Muscle layer of colon (tissue), 2 donors: ENCODE data around the gene RDH13.
"Not testable (repeated sequence)": the region's sequence is repeated elsewhere in the genome, so short reads cannot be mapped to it uniquely, and the experiment has no call there.

Experiments
- H3K27ac ChIP-seq: one replicate; pipeline ENCODE4 v1.7.0; 2013; ENCODE audit warnings: low read depth, mild to moderate bottlenecking, low read length, moderate library complexity
- H3K27me3 ChIP-seq, 2 donors: one replicate each; pipeline ENCODE4 v1.7.0; 2013; ENCODE audit warnings: low read length in 2 of 2, mild to moderate bottlenecking in 2 of 2; ENCODE audit not compliant: insufficient read depth in 2 of 2, control insufficient read depth in 1 of 2
- H3K36me3 ChIP-seq: one replicate; pipeline ENCODE4 v1.7.0; 2013; ENCODE audit warnings: mild to moderate bottlenecking, low read length; ENCODE audit not compliant: insufficient read depth
- H3K4me1 ChIP-seq: one replicate; pipeline ENCODE4 v1.7.0; 2013; ENCODE audit warnings: mild to moderate bottlenecking, low read length; ENCODE audit not compliant: insufficient read depth
- H3K4me3 ChIP-seq, 2 donors: one replicate each; pipeline ENCODE4 v1.7.0; 2013; ENCODE audit warnings: low read length in 2 of 2, low read depth in 1 of 2, mild to moderate bottlenecking in 1 of 2, moderate library complexity in 1 of 2
- H3K9ac ChIP-seq: one replicate; pipeline ENCODE4 v1.7.0; 2013; ENCODE audit warnings: low read length
- H3K9me3 ChIP-seq: one replicate; pipeline ENCODE4 v1.7.0; 2013; ENCODE audit warnings: mild to moderate bottlenecking, low read length
- donor health status: abdominal sarcoma.
- donor health status: Adenocarcinoma of cecum.

Gene RDH13

GRCh38 chr19:55048446-55048845 is 14.5 kb downstream of the RDH13 start:
- Histone ChIP-seq H3K27me3 (no peaks in the 10 kb centered on the region), H3K36me3 (peaks cover 50% of the 10 kb centered on the region)

GRCh38 chr19:55047951-55048350 is 15.0 kb downstream of the RDH13 start:
- Histone ChIP-seq H3K9me3 (no peaks in the 10 kb centered on the region), H3K9ac (no peak overlapping the region), H3K4me1 (no peaks in the 10 kb centered on the region), H3K4me3 (no peak overlapping the region), H3K27me3 (no peaks in the 10 kb centered on the region), H3K36me3 (peaks cover 50% of the 10 kb centered on the region), H3K27ac (no peak overlapping the region)

More at GRCh38 chr19:55048446-55048845, 14.5 kb downstream of the RDH13 start:
- Histone ChIP-seq H3K9ac (no peak overlapping the region), H3K4me1 (no peaks in the 10 kb centered on the region), H3K27ac (no peak overlapping the region), H3K4me3 (no peak overlapping the region), H3K9me3 (no peaks in the 10 kb centered on the region)

- no peaks in the 10 kb centered on the region for H3K9me3 ChIP-seq
- H3K4me1 ChIP-seq = no peaks in the 10 kb centered on the region
- H3K36me3 ChIP-seq = peaks cover 50% of the 10 kb centered on the region
- H3K9ac ChIP-seq = no peak overlapping the region
- H3K27ac ChIP-seq = no peak overlapping the region
- H3K4me3 ChIP-seq = no peak overlapping the region
- no peaks in the 10 kb centered on the region for H3K27me3 ChIP-seq
These were observed 15.8 kb downstream of the RDH13 start for GRCh38 chr19:55046975-55047622.

GRCh38 chr19:55044771-55045716 is 17.9 kb downstream of the RDH13 start:
- no peaks in the 10 kb centered on the region for H3K4me1 ChIP-seq
- no peaks in the 10 kb centered on the region for H3K9me3 ChIP-seq
- no peak overlapping the region for H3K9ac ChIP-seq
- H3K27ac ChIP-seq = no peak overlapping the region
- H3K27me3 ChIP-seq = no peaks in the 10 kb centered on the region
- peaks cover 39% of the 10 kb centered on the region for H3K36me3 ChIP-seq
- no peak overlapping the region for H3K4me3 ChIP-seq

- no peak overlapping the region for H3K4me3 ChIP-seq
- peaks cover 38% of the 10 kb centered on the region for H3K36me3 ChIP-seq
- no peak overlapping the region for H3K9ac ChIP-seq
- H3K4me1 ChIP-seq = no peaks in the 10 kb centered on the region
- no peaks in the 10 kb centered on the region for H3K9me3 ChIP-seq
- no peak overlapping the region for H3K27ac ChIP-seq
- no peaks in the 10 kb centered on the region for H3K27me3 ChIP-seq
These were observed 18.7 kb downstream of the RDH13 start for GRCh38 chr19:55044286-55044685.

GRCh38 chr19:55042688-55043087 is 20.3 kb downstream of the RDH13 start:
- H3K9me3 ChIP-seq = no peaks in the 10 kb centered on the region

GRCh38 chr19:55042344-55042678 is 20.6 kb downstream of the RDH13 start:
- no peaks in the 10 kb centered on the region for H3K9me3 ChIP-seq
- H3K9ac ChIP-seq = no peak overlapping the region
- H3K27ac ChIP-seq = no peak overlapping the region
- no peaks in the 10 kb centered on the region for H3K4me1 ChIP-seq
- H3K36me3 ChIP-seq = peaks cover 22% of the 10 kb centered on the region
- no peaks in the 10 kb centered on the region for H3K27me3 ChIP-seq
- H3K4me3 ChIP-seq = no peak overlapping the region

More at GRCh38 chr19:55042688-55043087, 20.3 kb downstream of the RDH13 start:
- Histone ChIP-seq H3K36me3 (peaks cover 26% of the 10 kb centered on the region), H3K27me3 (no peaks in the 10 kb centered on the region), H3K27ac (no peak overlapping the region), H3K4me3 (no peak overlapping the region), H3K4me1 (no peaks in the 10 kb centered on the region), H3K9ac (no peak overlapping the region)

- no peaks in the 10 kb centered on the region for H3K27me3 ChIP-seq
- H3K4me3 ChIP-seq = no peak overlapping the region
- no peaks in the 10 kb centered on the region for H3K4me1 ChIP-seq
- no peak overlapping the region for H3K27ac ChIP-seq
- no peak overlapping the region for H3K9ac ChIP-seq
- H3K9me3 ChIP-seq = no peaks in the 10 kb centered on the region
- peaks cover 17% of the 10 kb centered on the region for H3K36me3 ChIP-seq
These were observed 21.2 kb downstream of the RDH13 start for GRCh38 chr19:55041627-55042343.

GRCh38 chr19:55041244-55041626 is 21.7 kb downstream of the RDH13 start:
- Histone ChIP-seq H3K9me3 (no peaks in the 10 kb centered on the region), H3K9ac (no peak overlapping the region), H3K27me3 (no peaks in the 10 kb centered on the region), H3K4me1 (no peaks in the 10 kb centered on the region), H3K4me3 (no peak overlapping the region), H3K27ac (no peak overlapping the region), H3K36me3 (peaks cover 13% of the 10 kb centered on the region)

- H3K36me3 ChIP-seq = peaks cover 13% of the 10 kb centered on the region
- not testable (repeated sequence) for H3K27me3 ChIP-seq, H3K4me3 ChIP-seq, H3K9me3 ChIP-seq, H3K27ac ChIP-seq, H3K4me1 ChIP-seq, H3K9ac ChIP-seq
These were observed 22.3 kb downstream of the RDH13 start for GRCh38 chr19:55040654-55041053.

GRCh38 chr19:55037603-55038002 is 25.3 kb downstream of the RDH13 start:
- not testable (repeated sequence) for H3K27me3 ChIP-seq, H3K9me3 ChIP-seq, H3K36me3 ChIP-seq, H3K27ac ChIP-seq, H3K4me3 ChIP-seq, H3K9ac ChIP-seq, H3K4me1 ChIP-seq
